Body of pancreas (tissue), 4 donors: ENCODE measurements around the gene ASIC3. TPM values are rescaled to one million over a fixed set of nuclear protein-coding genes. Genes with fewer than 3 reads are reported as not detected.

Experiments used
- ATAC-seq: fragments of 150-250 bp; one replicate; pipeline ENCODE4 v1.9.1; 2016
- DNase-seq, 4 donors: peaks; one replicate each; pipeline ENCODE4 v3.0.0-alpha.2; 2019
- H3K27ac ChIP-seq, 4 donors: fragments of 200-600 bp; sonication (generic); 1 replicate in 3 of 4; 2 replicates in 1 of 4; pipeline versions ENCODE4 v1.5.1 to v1.6.1; 2016 to 2019; ENCODE audit warnings: mild to moderate bottlenecking in 1 of 4, mixed read lengths in 1 of 4, moderate library complexity in 1 of 4
- H3K27me3 ChIP-seq, 2 donors: fragments of 200-600 bp; sonication (generic); one replicate each; pipeline ENCODE4 v1.6.0; 2016; ENCODE audit warnings: mild to moderate bottlenecking in 1 of 2
- H3K36me3 ChIP-seq, 2 donors: fragments of 200-600 bp; sonication (generic); replicated peaks in 1 of 2; 2 replicates each; pipeline ENCODE4 v1.5.1; 2016; ENCODE audit warnings: low read depth in 2 of 2; ENCODE audit not compliant: insufficient read depth in 1 of 2
- H3K4me1 ChIP-seq: fragments of 200-600 bp; sonication (generic); one replicate; pipeline ENCODE4 v1.6.0; 2016
- H3K4me3 ChIP-seq, 2 donors: fragments of 200-600 bp; sonication (generic); 1 replicate in 1 of 2; 2 replicates in 1 of 2; pipeline ENCODE4 v1.5.1; 2016 to 2019
- H3K9me3 ChIP-seq, 3 donors: fragments of 200-600 bp; sonication (generic); 1 replicate in 2 of 3; 2 replicates in 1 of 3; pipeline ENCODE4 v1.5.1; 2016
- CTCF ChIP-seq, 7 experiments: fragments of 450-650 bp in 4 of 7; fragments of 200-600 bp in 3 of 7; sonication (generic) in 3 of 7; IDR thresholded peaks; one replicate each; pipeline ENCODE4 v1.5.1; 2016 to 2019; ENCODE audit warnings: antibody characterized with exemption in 7 of 7
- POLR2A ChIP-seq, 3 donors: fragments of 450-650 bp; IDR thresholded peaks; one replicate each; pipeline ENCODE4 v1.6.1; 2016; ENCODE audit warnings: antibody characterized with exemption in 3 of 3, mild to moderate bottlenecking in 2 of 3
- WGBS, 2 donors: methylation state at CpG; one replicate each; pipeline ENCODE4 v1.1.5; 2017; 5-methylcytosine and 5-hydroxymethylcytosine counted together
- intact Hi-C: fragments of 100-400 bp; cut with DNase I; formaldehyde crosslinking; loops from one replicate; pipeline ENCODE4 v1.15.1; 2023
- total RNA-seq, 2 donors: library from RNA; depleted of rRNA; stranded (reverse); fragments of >200 nt; gene quantifications; one replicate each; pipeline ENCODE4 v1.1.0, GENCODE V29; 2016

ASIC3 gene
- total RNA-seq, 2 donors from 2014 or later = 0.78 to 1.3 TPM

- Histone ChIP-seq H3K36me3 (peaks cover 2 to 6% of the 10 kb centered on the region in 2 donors), H3K27me3 (no peaks in the 10 kb centered on the region), H3K9me3 (no peaks in the 10 kb centered on the region), H3K27ac (peak overlapping the region; percentile 92 to 98 (median 96)), H3K4me3 (peak overlapping the region; percentile 48 to 73), H3K4me1 (peaks cover 71% of the 10 kb centered on the region)
- TF ChIP-seq CTCF (IDR thresholded peaks at IDR 0.05) (no peak), POLR2A (IDR thresholded peaks at IDR 0.05) (no peak)
- intact Hi-C loops = no loop called here
- no peak for ATAC-seq
- DNase-seq = peak; percentile 53 to 67 (median 66)
- 4 to 6% methylated on average over 5 to 21 of the region's 21 CpGs for WGBS, 2 donors
These were observed 12.3 kb downstream of the ASIC3 start for GRCh38 chr7:151060416-151061212.

- Histone ChIP-seq H3K27me3 (no peaks in the 10 kb centered on the region), H3K9me3 (no peaks in the 10 kb centered on the region), H3K4me3 (no peak overlapping the region), H3K27ac (peak overlapping the region; percentile 87 to 97 (median 94)), H3K4me1 (peaks cover 70% of the 10 kb centered on the region), H3K36me3 (peaks cover 2 to 6% of the 10 kb centered on the region in 2 donors)
- intact Hi-C loops = no loop called here
- WGBS, 2 donors = 45 to 51% methylated on average over 26 to 33 of the region's 33 CpGs
- TF ChIP-seq CTCF (IDR thresholded peaks at IDR 0.05) (no peak), POLR2A (IDR thresholded peaks at IDR 0.05) (no peak)
- ATAC-seq (no peak), DNase-seq (no peak)
These were observed 13.1 kb downstream of the ASIC3 start for GRCh38 chr7:151061213-151062110.

GRCh38 chr7:151062111-151062398, 13.7 kb downstream of the ASIC3 start:
- Histone ChIP-seq H3K27me3 (no peaks in the 10 kb centered on the region), H3K9me3 (no peaks in the 10 kb centered on the region), H3K4me3 (no peak overlapping the region), H3K36me3 (peaks cover 6 to 7% of the 10 kb centered on the region in 2 donors), H3K27ac (peak overlapping the region; percentile 87 to 97 (median 94)), H3K4me1 (peaks cover 65% of the 10 kb centered on the region)
- intact Hi-C loops = no loop called here
- DNase-seq (no peak), ATAC-seq (no peak)
- WGBS, 2 donors = 8 to 21% methylated on average over 7 to 11 of the region's 11 CpGs
- TF ChIP-seq CTCF (IDR thresholded peaks at IDR 0.05) = no peak
- TF ChIP-seq POLR2A (IDR thresholded peaks at IDR 0.05) = no peak

GRCh38 chr7:151062399-151063211, 14.3 kb downstream of the ASIC3 start:
- Histone ChIP-seq H3K4me1 (peaks cover 60% of the 10 kb centered on the region), H3K27me3 (no peaks in the 10 kb centered on the region), H3K4me3 (peak overlapping the region; percentile 13 to 23), H3K27ac (peak overlapping the region; percentile 87 to 97 (median 94)), H3K36me3 (peaks cover 6 to 10% of the 10 kb centered on the region in 2 donors), H3K9me3 (no peaks in the 10 kb centered on the region)
- DNase-seq = peak; percentile 96
- TF ChIP-seq POLR2A (IDR thresholded peaks at IDR 0.05) (peak; percentile 23 to 69 (median 56)), CTCF (IDR thresholded peaks at IDR 0.05) (peak in 4 of 7 experiments; percentile 30 to 40 (median 37))
- peak; percentile 61 for ATAC-seq
- WGBS, 2 donors = 6 to 18% methylated on average over 13 to 40 of the region's 43 CpGs
- intact Hi-C loops = no loop called here
